H1 (cell line): Measurements from ENCODE around the gene FXYD7. TPM values are rescaled to one million over a fixed set of nuclear protein-coding genes. Genes with fewer than 3 reads are reported as not detected.

Source experiments
- CTCF ChIA-PET: fragments of 300-600 bp; sonication (Branson Sonifier 250); formaldehyde crosslinking; loops from one replicate; lab custom pipeline; 2021; ENCODE audit not compliant: partially characterized antibody; lab: Charles Lee
- POLR2A ChIA-PET: fragments of 300-600 bp; sonication (Branson Sonifier 250); formaldehyde crosslinking; loops from one replicate; lab custom pipeline; 2021; ENCODE audit warnings: inconsistent platforms; ENCODE audit not compliant: partially characterized antibody; lab: Charles Lee
- DNase-seq, 2 experiments: peaks; one replicate each; pipeline versions ENCODE4 v3.0.0 to v3.0.0-alpha.2; 2010 to 2022; ENCODE audit warnings: low spot score in 2 of 2, low read depth in 1 of 2, mixed read lengths in 1 of 2
- FAIRE-seq: peaks from 2 replicates; lab custom pipeline; 2011; peaks lifted over from hg19 to GRCh38; lab: Jason Lieb, UNC
- H2AFZ ChIP-seq: 2 replicates; pipeline ENCODE4 v1.8.1; 2012; ENCODE audit warnings: low read length, inconsistent platforms
- H2AK5ac ChIP-seq: 2 replicates; pipeline ENCODE4 v1.6.1; 2013; ENCODE audit warnings: low read depth, low read length
- H2BK120ac ChIP-seq: replicated peaks from 2 replicates; pipeline ENCODE3; 2013; ENCODE audit warnings: low read depth, low read length, inconsistent platforms
- H2BK12ac ChIP-seq: 2 replicates; pipeline ENCODE4 v1.6.1; 2013; ENCODE audit warnings: low read depth, low read length
- H2BK15ac ChIP-seq: 2 replicates; pipeline ENCODE4 v1.6.1; 2013; ENCODE audit warnings: low read length
- H2BK20ac ChIP-seq: 2 replicates; pipeline ENCODE4 v1.6.1; 2013; ENCODE audit warnings: low read length
- H2BK5ac ChIP-seq: 2 replicates; pipeline ENCODE4 v1.6.1; 2013; ENCODE audit warnings: low read depth, low read length
- H3K14ac ChIP-seq: 2 replicates; pipeline ENCODE4 v1.6.1; 2013; ENCODE audit warnings: inconsistent platforms; ENCODE audit not compliant: insufficient read length
- H3K18ac ChIP-seq: 2 replicates; pipeline ENCODE4 v1.6.1; 2013; ENCODE audit warnings: low read length; ENCODE audit errors: extremely low read depth
- H3K23ac ChIP-seq: 2 replicates; pipeline ENCODE4 v1.6.1; 2013; ENCODE audit warnings: inconsistent platforms; ENCODE audit not compliant: insufficient read length
- H3K23me2 ChIP-seq: 2 replicates; pipeline ENCODE4 v1.6.1; 2013; ENCODE audit warnings: low read depth, low read length
- H3K27ac ChIP-seq: 2 replicates; pipeline ENCODE4 v1.6.1; 2011; ENCODE audit warnings: low read depth, low read length, inconsistent platforms
- H3K27me3 ChIP-seq, 4 experiments: replicated peaks in 1 of 4; 1 replicate in 1 of 4; 2 replicates in 3 of 4; pipeline versions ENCODE4 v1.6.1 to v1.8.1; 2011 to 2013; ENCODE audit warnings: low read length in 3 of 4, mild to moderate bottlenecking in 3 of 4, inconsistent platforms in 2 of 4, mixed read lengths in 2 of 4, moderate library complexity in 1 of 4; ENCODE audit not compliant: control insufficient read depth in 3 of 4, insufficient read depth in 3 of 4; ENCODE audit errors: extremely low read depth in 1 of 4
- H3K36me3 ChIP-seq, 4 experiments: 2 replicates each; pipeline versions ENCODE4 v1.6.1 to v1.8.1; 2011 to 2013; ENCODE audit warnings: mild to moderate bottlenecking in 4 of 4, low read length in 3 of 4, moderate library complexity in 2 of 4, control low read depth in 1 of 4, inconsistent platforms in 1 of 4; ENCODE audit not compliant: insufficient read depth in 4 of 4, control insufficient read depth in 2 of 4
- H3K4ac ChIP-seq: replicated peaks from 2 replicates; pipeline ENCODE3; 2013; ENCODE audit warnings: low read length, low read depth, mixed read lengths, inconsistent platforms; ENCODE audit not compliant: insufficient read length
- H3K4me1 ChIP-seq, 4 experiments: replicated peaks in 1 of 4; 1 replicate in 1 of 4; 2 replicates in 3 of 4; pipeline versions ENCODE4 v1.6.1 to v1.8.1; 2011 to 2013; ENCODE audit warnings: low read length in 3 of 4, inconsistent platforms in 2 of 4, mixed read lengths in 1 of 4; ENCODE audit not compliant: insufficient read depth in 4 of 4, control insufficient read depth in 3 of 4
- H3K4me2 ChIP-seq, 2 experiments: 2 replicates each; pipeline versions ENCODE4 v1.6.1 to v1.8.1; 2011 to 2013; ENCODE audit warnings: low read depth in 2 of 2, low read length in 2 of 2, control low read depth in 1 of 2, inconsistent platforms in 1 of 2, mild to moderate bottlenecking in 1 of 2; ENCODE audit not compliant: insufficient read depth in 1 of 2
- H3K4me3 ChIP-seq, 4 experiments: fragments of 200-600, 300-600 bp in 1 of 4; sonication (generic), shearing (Covaris generic), sonication (Bioruptor Twin) in 1 of 4; 2 replicates each; pipeline versions ENCODE4 v1.5.1 to v1.8.1; 2011 to 2016; ENCODE audit warnings: low read length in 4 of 4, low read depth in 3 of 4, control low read depth in 2 of 4, inconsistent platforms in 2 of 4, mild to moderate bottlenecking in 2 of 4, mixed read lengths in 1 of 4, moderate library complexity in 1 of 4; ENCODE audit not compliant: insufficient read depth in 2 of 4; ENCODE audit errors: extremely low read depth in 1 of 4
- H3K56ac ChIP-seq: replicated peaks from 2 replicates; pipeline ENCODE3; 2013; ENCODE audit warnings: low read depth, mild to moderate bottlenecking, mixed read lengths, low read length, inconsistent platforms; ENCODE audit not compliant: insufficient read length
- H3K79me1 ChIP-seq: 2 replicates; pipeline ENCODE4 v1.6.1; 2013; ENCODE audit warnings: low read depth, low read length, control low read depth
- H3K79me2 ChIP-seq, 2 experiments: 2 replicates each; pipeline versions ENCODE4 v1.6.1 to v1.8.1; 2012 to 2013; ENCODE audit warnings: low read length in 2 of 2, mild to moderate bottlenecking in 2 of 2, inconsistent platforms in 1 of 2; ENCODE audit not compliant: insufficient read depth in 2 of 2, control insufficient read depth in 1 of 2
- H3K9ac ChIP-seq, 4 experiments: replicated peaks in 1 of 4; 1 replicate in 1 of 4; 2 replicates in 3 of 4; pipeline versions ENCODE4 v1.6.1 to v1.8.1; 2011 to 2013; ENCODE audit warnings: low read depth in 3 of 4, low read length in 3 of 4, control low read depth in 2 of 4, mild to moderate bottlenecking in 2 of 4, moderate library complexity in 2 of 4, inconsistent platforms in 1 of 4; ENCODE audit errors: extremely low read depth in 1 of 4
- H3K9me3 ChIP-seq, 2 experiments: 2 replicates each; pipeline versions ENCODE4 v1.6.1 to v1.8.1; 2012 to 2013; ENCODE audit warnings: mild to moderate bottlenecking in 2 of 2, moderate library complexity in 2 of 2, control low read depth in 1 of 2, inconsistent platforms in 1 of 2, low read depth in 1 of 2, low read length in 1 of 2, mixed read lengths in 1 of 2; ENCODE audit not compliant: insufficient read depth in 2 of 2
- H4K20me1 ChIP-seq, 2 experiments: replicated peaks in 1 of 2; 2 replicates each; pipeline versions ENCODE3 to v1.8.1; 2011 to 2013; ENCODE audit warnings: inconsistent platforms in 2 of 2, low read length in 2 of 2, mild to moderate bottlenecking in 1 of 2; ENCODE audit not compliant: insufficient read depth in 2 of 2, control insufficient read depth in 1 of 2
- H4K5ac ChIP-seq: 2 replicates; pipeline ENCODE4 v1.6.1; 2013; ENCODE audit warnings: low read length, low read depth, mixed read lengths, inconsistent platforms; ENCODE audit not compliant: insufficient read length
- H4K8ac ChIP-seq: 2 replicates; pipeline ENCODE4 v1.8.0; 2013; ENCODE audit warnings: mild to moderate bottlenecking, moderate library complexity, low read length, inconsistent platforms; ENCODE audit not compliant: insufficient read depth; ENCODE audit errors: extremely low read depth
- H4K91ac ChIP-seq: replicated peaks from 2 replicates; pipeline ENCODE3; 2013; ENCODE audit warnings: low read length, mixed read lengths, inconsistent platforms; ENCODE audit not compliant: insufficient read length
- HDAC2 ChIP-seq, 2 experiments: fragments of 300-600 bp in 1 of 2; sonication (generic) in 1 of 2; IDR thresholded peaks; 2 replicates each; pipeline ENCODE4 v1.6.1; 2011 to 2012; ENCODE audit warnings: low read depth in 2 of 2, low read length in 2 of 2, mild to moderate bottlenecking in 2 of 2, moderate library complexity in 2 of 2, borderline replicate concordance in 1 of 2, inconsistent platforms in 1 of 2
- TAF1 ChIP-seq: IDR thresholded peaks from 2 replicates; pipeline ENCODE4 v1.6.1; 2011; ENCODE audit warnings: mild to moderate bottlenecking, low read depth, low read length
- ZNF274 ChIP-seq: IDR thresholded peaks from 2 replicates; pipeline ENCODE4 v1.7.0; 2012; ENCODE audit warnings: low read length, borderline replicate concordance; ENCODE audit errors: extremely low read depth
- WGBS, 2 experiments: shearing (Covaris generic) in 1 of 2; methylation state at CpG; one replicate each; pipeline versions ENCODE4 v1.1.6 to v1.1.7; 2013 to 2015; ENCODE audit warnings: low lambda C conversion rate in 2 of 2, mixed read lengths in 2 of 2, inconsistent platforms in 1 of 2, low coverage in 1 of 2, missing lambda C conversion rate in 1 of 2; ENCODE audit not compliant: insufficient replicate concordance in 2 of 2, insufficient coverage in 1 of 2, insufficient read length in 1 of 2; ENCODE audit errors: extremely low coverage in 1 of 2, missing lambda C conversion rate in 1 of 2; 5-methylcytosine and 5-hydroxymethylcytosine counted together
- polyA plus RNA-seq, 7 experiments: library from polyadenylated mRNA; depleted of rRNA in 3 of 7; stranded (reverse) in 5 of 7; unstranded in 2 of 7; fragments of >200 nt in 5 of 7; fragments of 200-250 nt in 2 of 7; gene quantifications; 1 replicate in 5 of 7; 2 replicates in 1 of 7; 4 replicates in 1 of 7; pipeline versions ENCODE4 v1.2.1 to v1.2.3, GENCODE V29; 2011 to 2013; ENCODE audit warnings: missing spikeins in 2 of 7, mixed read lengths in 2 of 7
- total RNA-seq: library from RNA; stranded (reverse); fragmentation: NEBNext Ultra II Directional; extraction: Animal tissue kit (Norgen Biotek cat#: 25700); gene quantifications from 2 replicates; pipeline ENCODE4 v1.2.1, GENCODE V29; 2021

Gene FXYD7
- total and polyA plus RNA-seq, 2 of the 8 experiments (the other 6 are each of a cell fraction or from before 2014, with no cell fraction given), result 12.1 to 14.3 TPM

DNA sequence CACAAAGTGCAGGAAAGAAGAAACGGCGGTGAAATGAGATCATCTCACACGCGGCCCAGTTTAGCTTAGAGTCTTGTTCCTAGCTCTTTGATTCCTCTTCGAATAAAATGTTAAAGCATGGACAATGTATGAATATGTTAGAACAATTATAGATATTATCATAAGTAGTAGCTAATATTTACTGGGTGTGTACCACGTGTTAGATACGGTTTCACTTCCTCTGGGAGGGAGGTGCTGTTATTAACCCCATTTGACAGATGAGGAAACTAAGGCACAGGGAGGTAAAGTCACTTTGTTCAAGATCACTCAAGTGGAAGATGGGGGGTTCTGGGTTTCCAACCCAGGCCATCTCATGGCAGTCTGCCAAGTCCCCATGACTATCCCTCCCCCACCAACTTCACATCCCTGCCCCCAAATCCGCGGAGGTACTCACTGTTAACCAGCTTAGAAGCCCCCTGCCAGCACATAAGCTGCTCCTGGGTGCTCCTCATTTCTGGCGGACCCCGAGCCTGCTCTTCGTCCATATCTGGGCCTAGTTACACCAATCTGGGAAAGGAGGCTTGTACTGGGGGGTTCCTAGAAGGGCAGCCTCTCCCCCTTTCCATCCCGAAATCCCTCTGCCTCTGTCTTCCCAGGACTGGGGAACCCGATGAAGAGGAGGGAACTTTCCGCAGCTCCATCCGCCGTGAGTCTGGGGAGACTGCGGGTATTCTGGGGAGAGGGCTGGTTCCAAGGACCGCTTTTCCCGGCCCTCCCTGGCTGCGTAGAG lies 1.0 kb upstream of the FXYD7 start:
- Histone ChIP-seq H3K4me3 (peak overlapping the region; percentile 48 to 68 (median 54)), H4K20me1 (peaks cover 0 to 3% of the 10 kb centered on the region in 2 experiments), H2AK5ac (no peak overlapping the region), H3K9ac (no peak overlapping the region; a peak in 2 of 7 replicates), H3K4ac (peak overlapping the region; percentile 93), H3K36me3 (no peaks in the 10 kb centered on the region), H2BK12ac (peak overlapping the region; percentile 75; the same call in 1 of the 2 replicates), H4K8ac (no peak overlapping the region), H3K23me2 (peaks cover 20% of the 10 kb centered on the region; the same call in 1 of the 2 replicates), H3K23ac (no peak overlapping the region), H3K27me3 (peaks cover 0 to 15% (median 8%) of the 10 kb centered on the region in 4 experiments; a peak in 5 of 7 replicates), H3K27ac (no peak overlapping the region), H3K4me2 (peak overlapping the region; percentile 78 to 89), H4K91ac (peak overlapping the region; percentile 79), H3K18ac (peak overlapping the region; percentile 48), H3K9me3 (no peaks in the 10 kb centered on the region)
- no peak for FAIRE-seq
- TF ChIP-seq ZNF274 (no peak), HDAC2 (IDR thresholded peaks at IDR 0.05; ENCODE audit: borderline replicate concordance in 1 of 2, low read depth in 2 of 2, low read length in 2 of 2) (peak in 1 of 2 experiments; percentile 82; a peak in 1 of 4 replicates), TAF1 (0 out of 2 replicates have a peak, but pooled peaks have one; percentile 16)
- TF ChIP-seq, all 59 proteins: peak for 2
- ChIA-PET POLR2A (interaction anchor here (0.5 to 4.8 kb wide), 21 partner anchors 12 to 369 kb away, joined by 3 to 67 read pairs (median 4); partner anchors contain the start of gene FXYD5), CTCF (interaction anchor here (0.6 to 10.2 kb wide), 37 partner anchors 11 to 406 kb away, joined by 3 to 154 read pairs (median 4); partner anchors contain the start of genes FXYD3 and FXYD5)
- peak overlapping the region; percentile 73 for H2BK120ac ChIP-seq
- peak in 1 of 2 experiments; percentile 84 for DNase-seq
- H2BK20ac ChIP-seq, result no peak overlapping the region; the same call in 1 of the 2 replicates
- H3K79me1 ChIP-seq, result no peaks in the 10 kb centered on the region
- no peak overlapping the region for H4K5ac ChIP-seq
- H3K56ac ChIP-seq, result no peak overlapping the region
- peaks cover 5 to 32% (median 25%) of the 10 kb centered on the region in 4 experiments for H3K4me1 ChIP-seq
- H3K79me2 ChIP-seq, result no peaks in the 10 kb centered on the region
- 11% methylated on average over 20 of the region's 21 CpGs; no CpG with 5 or more reads in 1 of the 2 experiments for WGBS, 2 experiments
- H2BK15ac ChIP-seq, result peak overlapping the region; percentile 94; the same call in 1 of the 2 replicates
- no peak overlapping the region for H3K14ac ChIP-seq
- H2BK5ac ChIP-seq, result peak overlapping the region; percentile 10; the same call in 1 of the 2 replicates
- no peak overlapping the region for H2AFZ ChIP-seq
